Retinal pigment epithelial cell (primary cell): ENCODE data around the gene NOP53.

ENCODE experiments used
- DNase-seq: peaks from one replicate; pipeline ENCODE4 v3.0.0-alpha.2; 2010; ENCODE audit warnings: low read depth
- H3K4me3 ChIP-seq: 2 replicates; pipeline ENCODE4 v1.5.1; 2011; ENCODE audit warnings: mild to moderate bottlenecking, low read length, control low read depth, moderate library complexity
- TF ChIP-seq, protein P1 (sequence below): conservative IDR thresholded peaks from 2 replicates; pipeline ENCODE4 v1.5.1; 2011; ENCODE audit warnings: low read depth, low read length, control low read depth, inconsistent platforms

Gene NOP53

DNA sequence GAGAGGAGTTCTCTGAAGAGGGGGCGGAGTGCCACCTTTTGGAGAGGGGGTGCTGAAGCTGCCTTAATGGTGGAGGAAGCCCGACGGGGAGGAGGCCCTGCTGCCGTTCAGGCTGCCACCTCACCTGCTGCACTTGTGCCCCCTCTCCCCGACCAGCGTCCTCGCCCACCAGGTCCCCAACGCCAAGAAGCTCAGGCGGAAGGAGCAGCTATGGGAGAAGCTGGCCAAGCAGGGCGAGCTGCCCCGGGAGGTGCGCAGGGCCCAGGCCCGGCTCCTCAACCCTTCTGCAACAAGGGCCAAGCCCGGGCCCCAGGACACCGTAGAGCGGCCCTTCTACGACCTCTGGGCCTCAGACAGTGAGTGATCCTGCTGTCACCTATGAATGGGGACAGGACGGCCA is 5.4 kb downstream of the NOP53 start:
- no peak for DNase-seq
- H3K4me3 ChIP-seq = no peak overlapping the region
- TF ChIP-seq, protein P1, sequence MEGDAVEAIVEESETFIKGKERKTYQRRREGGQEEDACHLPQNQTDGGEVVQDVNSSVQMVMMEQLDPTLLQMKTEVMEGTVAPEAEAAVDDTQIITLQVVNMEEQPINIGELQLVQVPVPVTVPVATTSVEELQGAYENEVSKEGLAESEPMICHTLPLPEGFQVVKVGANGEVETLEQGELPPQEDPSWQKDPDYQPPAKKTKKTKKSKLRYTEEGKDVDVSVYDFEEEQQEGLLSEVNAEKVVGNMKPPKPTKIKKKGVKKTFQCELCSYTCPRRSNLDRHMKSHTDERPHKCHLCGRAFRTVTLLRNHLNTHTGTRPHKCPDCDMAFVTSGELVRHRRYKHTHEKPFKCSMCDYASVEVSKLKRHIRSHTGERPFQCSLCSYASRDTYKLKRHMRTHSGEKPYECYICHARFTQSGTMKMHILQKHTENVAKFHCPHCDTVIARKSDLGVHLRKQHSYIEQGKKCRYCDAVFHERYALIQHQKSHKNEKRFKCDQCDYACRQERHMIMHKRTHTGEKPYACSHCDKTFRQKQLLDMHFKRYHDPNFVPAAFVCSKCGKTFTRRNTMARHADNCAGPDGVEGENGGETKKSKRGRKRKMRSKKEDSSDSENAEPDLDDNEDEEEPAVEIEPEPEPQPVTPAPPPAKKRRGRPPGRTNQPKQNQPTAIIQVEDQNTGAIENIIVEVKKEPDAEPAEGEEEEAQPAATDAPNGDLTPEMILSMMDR = no peak

DNA sequence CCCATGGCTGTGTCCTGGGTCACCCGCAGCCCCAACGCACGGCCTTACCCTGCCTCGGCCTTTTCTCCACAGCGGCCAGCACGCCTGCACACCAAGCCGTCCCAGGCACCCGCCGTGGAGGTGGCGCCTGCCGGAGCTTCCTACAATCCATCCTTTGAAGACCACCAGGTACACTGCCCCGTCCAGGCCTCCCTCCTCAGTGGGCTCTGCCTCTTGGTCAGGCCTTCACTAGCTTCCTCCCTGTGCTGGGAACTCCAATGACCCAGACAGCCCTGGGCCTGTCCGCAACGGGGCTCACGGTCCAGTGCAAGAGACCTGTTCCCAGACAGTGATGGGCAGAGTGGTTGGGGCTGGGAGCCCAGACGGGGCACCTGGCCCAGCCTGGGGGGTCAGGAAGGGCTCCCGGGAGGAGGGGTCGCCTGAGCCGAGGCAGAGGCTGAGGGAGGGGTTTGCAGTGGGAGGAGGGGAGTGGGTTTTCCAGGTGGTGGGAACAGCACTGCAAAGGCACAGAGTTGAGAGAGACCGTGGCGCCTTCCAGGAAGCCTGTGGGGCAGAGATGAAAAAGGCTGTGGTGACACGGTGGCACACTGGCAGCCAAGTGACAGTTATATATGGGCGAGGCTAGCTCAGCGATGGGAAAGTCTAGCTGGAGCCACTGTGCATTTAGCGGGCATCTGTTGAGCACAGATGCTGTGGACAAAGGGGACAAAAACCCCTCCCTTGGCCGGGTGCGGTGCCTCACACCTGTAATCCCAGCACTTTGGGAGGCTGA is 7.3 kb downstream of the NOP53 start:
- no peak for DNase-seq
- no peak overlapping the region for H3K4me3 ChIP-seq
- TF ChIP-seq, protein P1 = no peak

DNA sequence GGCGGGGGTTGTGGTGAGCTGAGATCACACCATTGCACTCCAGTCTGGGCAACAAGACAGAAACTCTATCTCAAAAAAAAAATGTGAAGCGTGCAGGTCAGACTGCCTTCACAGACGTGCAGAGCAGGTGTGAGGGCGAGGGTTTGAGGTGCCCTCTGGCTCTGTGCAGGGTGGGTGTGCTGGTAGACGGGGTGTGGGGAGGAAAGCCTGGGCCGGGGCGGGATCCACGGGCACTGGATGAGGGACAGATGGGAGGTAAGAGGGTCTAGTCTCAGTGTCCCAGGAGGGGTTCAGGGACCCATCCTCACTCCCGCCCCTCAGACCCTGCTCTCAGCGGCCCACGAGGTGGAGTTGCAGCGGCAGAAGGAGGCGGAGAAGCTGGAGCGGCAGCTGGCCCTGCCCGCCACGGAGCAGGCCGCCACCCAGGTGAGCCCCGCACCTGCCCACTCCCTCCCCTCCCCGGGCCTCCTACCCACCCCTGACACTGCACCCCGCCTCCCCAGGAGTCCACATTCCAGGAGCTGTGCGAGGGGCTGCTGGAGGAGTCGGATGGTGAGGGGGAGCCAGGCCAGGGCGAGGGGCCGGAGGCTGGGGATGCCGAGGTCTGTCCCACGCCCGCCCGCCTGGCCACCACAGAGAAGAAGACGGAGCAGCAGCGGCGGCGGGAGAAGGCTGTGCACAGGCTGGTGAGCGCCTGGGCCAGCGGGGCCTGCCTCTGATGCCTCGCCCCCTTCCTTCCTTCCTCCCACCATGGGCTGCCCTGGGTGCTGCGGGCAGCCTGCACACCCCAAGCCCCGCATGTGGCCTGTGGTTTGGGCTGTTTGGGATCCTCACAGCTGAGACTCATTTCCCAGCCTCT is 9.1 kb downstream of the NOP53 start:
- no peak for DNase-seq
- no peak overlapping the region for H3K4me3 ChIP-seq
- TF ChIP-seq, protein P1 = no peak

DNA sequence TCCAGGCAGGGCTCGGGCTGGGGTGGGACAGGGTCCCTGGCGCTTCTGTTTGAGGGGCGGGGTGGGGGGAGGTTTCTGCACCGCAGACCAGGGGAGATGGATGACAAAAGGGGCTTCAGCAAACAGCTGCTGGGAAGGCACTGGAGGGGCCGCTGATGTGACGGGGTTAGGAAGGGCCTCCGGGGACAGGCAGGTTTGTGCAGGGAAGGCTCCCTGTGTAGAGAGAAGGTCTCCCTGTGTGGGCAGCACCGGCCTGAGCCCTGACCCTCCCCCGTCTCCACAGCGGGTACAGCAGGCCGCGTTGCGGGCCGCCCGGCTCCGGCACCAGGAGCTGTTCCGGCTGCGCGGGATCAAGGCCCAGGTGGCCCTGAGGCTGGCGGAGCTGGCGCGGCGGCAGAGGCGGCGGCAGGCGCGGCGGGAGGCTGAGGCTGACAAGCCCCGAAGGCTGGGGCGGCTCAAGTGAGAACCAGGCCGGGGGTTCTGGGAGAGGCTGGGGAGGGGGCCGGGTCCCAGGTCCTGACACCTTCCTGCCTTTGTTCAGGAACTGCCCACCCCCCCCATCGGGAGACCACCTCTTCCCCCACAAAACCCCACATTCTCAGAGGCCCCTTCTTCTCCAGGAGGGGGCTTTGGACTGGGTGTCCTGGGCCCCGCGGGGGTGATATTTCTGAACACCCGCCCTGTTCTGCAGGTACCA is 9.9 kb downstream of the NOP53 start:
- TF ChIP-seq, protein P1 = no peak
- DNase-seq = no peak
- no peak overlapping the region for H3K4me3 ChIP-seq

GRCh38 chr19:47755762-47756626 is 10.6 kb downstream of the NOP53 start:
- no peak for DNase-seq
- H3K4me3 ChIP-seq = no peak overlapping the region
- TF ChIP-seq, protein P1 = no peak

- no peak for DNase-seq
- H3K4me3 ChIP-seq = no peak overlapping the region
- TF ChIP-seq, protein P1 = no peak
Observed at GRCh38 chr19:47756627-47756929, 11.2 kb downstream of the NOP53 start.
